Posterior vena cava (tissue), 2 donors: ENCODE measurements around the gene STON1. TPM values are rescaled to one million over a fixed set of nuclear protein-coding genes. Genes with fewer than 3 reads are reported as not detected.

ENCODE experiments used
- total RNA-seq, 2 donors: library from RNA; stranded (reverse); fragmentation: NEBNext Ultra II Directional; extraction: Animal tissue kit (Norgen Biotek cat#: 25700); gene quantifications; one replicate each; pipeline ENCODE4 v1.2.1, GENCODE V29; 2021
- donor health status: DM: yes; HTN: yes; CAD: no.
- donor health status: DM: yes; HTN: yes; CAD: no.

Gene STON1
- total RNA-seq, 2 donors from 2014 or later = 44.7 to 47.9 TPM

Other genes with a start within 250 kb of the STON1 start
- 10 to 100 TPM; 25.2 to 26.6 TPM for gene FOXN2, start 215.5 kb upstream of the STON1 start, total RNA-seq
- 10 to 100 TPM; 32.0 to 36.6 TPM for gene PPP1R21, start 89.4 kb upstream of the STON1 start, total RNA-seq
- gene GTF2A1L, start 87.7 kb downstream of the STON1 start, total RNA-seq = 1 to 10 TPM in 1 of 2 donors, not detected in 1; 7.4 TPM
- gene LHCGR, start 225.6 kb downstream of the STON1 start, total RNA-seq = under 1 TPM in 1 of 2 donors, not detected in 1; 0.37 TPM